PC-9 (cell line): ENCODE data around the gene CDY2A. TPM values are rescaled to one million over a fixed set of nuclear protein-coding genes. Genes with fewer than 3 reads are reported as not detected.
"Not testable (repeated sequence)": the region's sequence is repeated elsewhere in the genome, so short reads cannot be mapped to it uniquely, and the experiment has no call there.

ENCODE experiments used
- BruUV-seq: library from RNA; stranded (reverse); fragments of 400-500 nt; replicated peaks from 2 replicates; lab custom pipeline; 2021; lab: Mats Ljungman, UMichigan
- CTCF ChIA-PET: fragments of 300-600 bp; sonication (Branson Sonifier 250); formaldehyde crosslinking; loops from one replicate; lab custom pipeline; 2022; ENCODE audit warnings: antibody characterized with exemption; lab: Charles Lee
- POLR2A ChIA-PET: fragments of 300-600 bp; sonication (Branson Sonifier 250); formaldehyde crosslinking; loops from one replicate; lab custom pipeline; 2022; ENCODE audit warnings: antibody characterized with exemption; ENCODE audit not compliant: unreplicated experiment; lab: Charles Lee
- DNase-seq, 2 experiments: peaks; one replicate each; pipeline versions ENCODE4 v3.0.0 to v3.0.0-alpha.2; 2015 to 2022; ENCODE audit warnings: mixed read lengths in 1 of 2
- H2AFZ ChIP-seq: fragments of 200-600 bp; sonication (generic); 2 replicates; pipeline ENCODE4 v1.8.1; 2017; ENCODE audit warnings: antibody characterized with exemption
- H3F3A ChIP-seq: fragments of 200-600 bp; sonication (generic); 2 replicates; pipeline ENCODE4 v1.8.1; 2017; ENCODE audit warnings: antibody characterized with exemption, mild to moderate bottlenecking, low read depth; ENCODE audit not compliant: insufficient read depth
- H3K27ac ChIP-seq: fragments of 200-600 bp; sonication (generic); 2 replicates; pipeline ENCODE4 v1.6.1; 2016; ENCODE audit warnings: mixed run types
- H3K27me3 ChIP-seq: fragments of 200-600 bp; sonication (generic); 2 replicates; pipeline ENCODE4 v1.6.1; 2016; ENCODE audit warnings: low read depth, mixed run types; ENCODE audit not compliant: insufficient read depth
- H3K36me3 ChIP-seq: fragments of 200-600 bp; sonication (generic); 2 replicates; pipeline ENCODE4 v1.6.1; 2016; ENCODE audit warnings: low read depth, mixed run types
- H3K4me1 ChIP-seq: fragments of 200-600 bp; sonication (generic); replicated peaks from 2 replicates; pipeline ENCODE4 v1.6.1; 2016; ENCODE audit warnings: mixed run types; ENCODE audit not compliant: insufficient read depth
- H3K4me2 ChIP-seq: fragments of 200-600 bp; sonication (generic); 2 replicates; pipeline ENCODE4 v1.6.1; 2017; ENCODE audit warnings: mixed run types
- H3K4me3 ChIP-seq: fragments of 200-600 bp; sonication (generic); 2 replicates; pipeline ENCODE4 v1.6.1; 2016; ENCODE audit warnings: mixed run types
- H3K79me2 ChIP-seq: fragments of 200-600 bp; sonication (generic); 2 replicates; pipeline ENCODE4 v1.6.1; 2017; ENCODE audit warnings: low read depth, mixed run types
- H3K9me2 ChIP-seq: fragments of 200-600 bp; sonication (generic); 2 replicates; pipeline ENCODE4 v1.8.1; 2017; ENCODE audit warnings: mild to moderate bottlenecking; ENCODE audit not compliant: insufficient read depth
- H3K9me3 ChIP-seq: fragments of 200-600 bp; sonication (generic); 2 replicates; pipeline ENCODE4 v1.8.1; 2016; ENCODE audit warnings: low read depth; ENCODE audit not compliant: insufficient read depth
- H4K20me1 ChIP-seq: fragments of 200-600 bp; sonication (generic); 2 replicates; pipeline ENCODE4 v1.8.1; 2017; ENCODE audit not compliant: insufficient read depth
- intact Hi-C: fragments of 100-400 bp; cut with micrococcal nuclease; formaldehyde crosslinking; loops from one replicate; pipeline ENCODE4 v1.10.0; 2022; ENCODE audit not compliant: unreplicated experiment
- total RNA-seq: library from RNA; stranded (reverse); gene quantifications from 2 replicates; pipeline ENCODE4 v1.2.3, GENCODE V29; 2021

Gene CDY2A
- total RNA-seq, 1 experiment from 2014 or later, result not detected

- H3K27ac ChIP-seq, H3F3A ChIP-seq, H3K4me3 ChIP-seq, CTCF ChIA-PET, H2AFZ ChIP-seq, H4K20me1 ChIP-seq, H3K9me2 ChIP-seq, H3K79me2 ChIP-seq, DNase-seq, intact Hi-C loops, BruUV-seq, POLR2A ChIA-PET, H3K9me3 ChIP-seq, H3K36me3 ChIP-seq, H3K4me1 ChIP-seq, H3K4me2 ChIP-seq, H3K27me3 ChIP-seq: not testable (repeated sequence)
These were observed 9.3 kb downstream of the CDY2A start for GRCh38 chrY:18034864-18035263.

GRCh38 chrY:18044990-18045389 is 19.4 kb downstream of the CDY2A start:
- POLR2A ChIA-PET, DNase-seq, H3K4me3 ChIP-seq, CTCF ChIA-PET, H3K9me3 ChIP-seq, H3K4me2 ChIP-seq, intact Hi-C loops, BruUV-seq, H3K27ac ChIP-seq, H3F3A ChIP-seq, H3K9me2 ChIP-seq, H3K27me3 ChIP-seq, H2AFZ ChIP-seq, H3K79me2 ChIP-seq, H3K4me1 ChIP-seq, H3K36me3 ChIP-seq, H4K20me1 ChIP-seq: not testable (repeated sequence)

GRCh38 chrY:18048149-18049040 is 22.8 kb downstream of the CDY2A start:
- H3K4me1 ChIP-seq, H3K27ac ChIP-seq, H3K4me3 ChIP-seq, CTCF ChIA-PET, H4K20me1 ChIP-seq, H2AFZ ChIP-seq, DNase-seq, H3K27me3 ChIP-seq, POLR2A ChIA-PET, H3K9me3 ChIP-seq, H3F3A ChIP-seq, BruUV-seq, H3K9me2 ChIP-seq, H3K36me3 ChIP-seq, intact Hi-C loops, H3K79me2 ChIP-seq, H3K4me2 ChIP-seq: not testable (repeated sequence)

- BruUV-seq, H4K20me1 ChIP-seq, H2AFZ ChIP-seq, H3K4me2 ChIP-seq, POLR2A ChIA-PET, H3K9me2 ChIP-seq, H3K79me2 ChIP-seq, intact Hi-C loops, H3K36me3 ChIP-seq, H3K4me1 ChIP-seq, DNase-seq, H3K9me3 ChIP-seq, H3K27ac ChIP-seq, CTCF ChIA-PET, H3K27me3 ChIP-seq, H3F3A ChIP-seq, H3K4me3 ChIP-seq: not testable (repeated sequence)
These were observed 23.5 kb downstream of the CDY2A start for GRCh38 chrY:18049061-18049460.

- intact Hi-C loops, result not testable (repeated sequence)
These were observed 30.9 kb downstream of the CDY2A start for GRCh38 chrY:18056473-18056872.

GRCh38 chrY:18073464-18073863 is 47.9 kb downstream of the CDY2A start:
- H4K20me1 ChIP-seq, H3K27ac ChIP-seq, H3K79me2 ChIP-seq, H3K4me3 ChIP-seq, H2AFZ ChIP-seq, BruUV-seq, H3K4me1 ChIP-seq, DNase-seq, H3K36me3 ChIP-seq, H3F3A ChIP-seq, H3K9me3 ChIP-seq, H3K4me2 ChIP-seq, intact Hi-C loops, POLR2A ChIA-PET, H3K9me2 ChIP-seq, H3K27me3 ChIP-seq, CTCF ChIA-PET: not testable (repeated sequence)

More at GRCh38 chrY:18056473-18056872, 30.9 kb downstream of the CDY2A start:
- H3K4me3 ChIP-seq, H3K27me3 ChIP-seq, POLR2A ChIA-PET, CTCF ChIA-PET, BruUV-seq, H3K4me2 ChIP-seq, DNase-seq, H3K9me2 ChIP-seq, H3K36me3 ChIP-seq, H3K79me2 ChIP-seq, H2AFZ ChIP-seq, H3F3A ChIP-seq, H3K9me3 ChIP-seq, H3K4me1 ChIP-seq, H3K27ac ChIP-seq, H4K20me1 ChIP-seq: not testable (repeated sequence)
